Muscle of arm (tissue), 12 donors: ENCODE data around the gene KRT86. TPM values are rescaled to one million over a fixed set of nuclear protein-coding genes. Genes with fewer than 3 reads are reported as not detected.
A peak's percentile ranks its signal among the peaks of the same experiment; 100 is the strongest.
"Not testable (repeated sequence)": the region's sequence is repeated elsewhere in the genome, so short reads cannot be mapped to it uniquely, and the experiment has no call there.

ENCODE experiments used
- DNase-seq: peaks from one replicate; pipeline ENCODE4 v3.0.0-alpha.2; 2013
- polyA plus RNA-seq, 12 donors: library from polyadenylated mRNA; unstranded; fragments of 120-200 nt; gene quantifications; one replicate each; pipeline ENCODE4 v1.2.1, GENCODE V29; 2013; ENCODE audit not compliant: insufficient read length in 12 of 12

The KRT86 gene
- polyA plus RNA-seq, 12 donors: 0.10 to 0.50 (median 0.21) TPM; not detected in 3

DNA sequence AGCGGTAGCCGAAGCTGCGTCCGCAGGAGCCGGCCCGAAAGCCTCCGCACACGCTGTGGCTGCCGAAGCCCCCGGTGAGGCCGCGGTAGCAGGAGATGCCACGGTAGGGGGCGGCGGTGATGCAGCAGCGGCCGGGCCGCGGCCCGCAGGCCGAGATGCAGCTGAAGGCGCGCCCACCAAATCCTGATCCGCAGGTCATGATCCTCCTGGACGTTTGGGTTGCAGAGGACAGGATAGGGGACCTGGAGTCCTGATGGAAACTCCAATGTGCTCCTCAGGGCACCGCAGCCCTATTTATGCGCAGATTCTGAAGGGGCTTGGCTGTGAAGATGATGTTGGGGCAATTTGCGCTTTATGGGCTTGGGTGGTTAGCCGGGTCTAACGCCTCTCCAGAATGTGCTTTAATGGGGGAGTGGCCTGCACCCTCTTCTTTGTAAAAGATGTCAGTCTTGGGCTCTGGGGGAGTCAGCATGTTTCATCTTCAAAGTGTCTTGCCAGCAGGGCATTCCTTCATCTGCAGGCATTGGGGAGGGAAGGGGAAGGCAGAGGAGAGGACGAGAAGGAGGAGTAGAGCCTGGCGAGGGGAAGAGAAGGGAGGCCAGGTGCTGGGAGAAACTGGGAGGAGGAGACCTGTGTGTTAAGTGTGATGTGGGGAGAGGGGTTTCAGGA is 17.0 kb downstream of the KRT86 start, which contains the start of gene KRT81:
TSS of gene KRT81 (minus strand) at position 268 of the 669 bp plus-strand sequence. CDS start at position 199, 69 bp downstream.
- DNase-seq: no peak

GRCh38 chr12:52293926-52294325 is 19.5 kb downstream of the KRT86 start:
- DNase-seq: no peak

DNA sequence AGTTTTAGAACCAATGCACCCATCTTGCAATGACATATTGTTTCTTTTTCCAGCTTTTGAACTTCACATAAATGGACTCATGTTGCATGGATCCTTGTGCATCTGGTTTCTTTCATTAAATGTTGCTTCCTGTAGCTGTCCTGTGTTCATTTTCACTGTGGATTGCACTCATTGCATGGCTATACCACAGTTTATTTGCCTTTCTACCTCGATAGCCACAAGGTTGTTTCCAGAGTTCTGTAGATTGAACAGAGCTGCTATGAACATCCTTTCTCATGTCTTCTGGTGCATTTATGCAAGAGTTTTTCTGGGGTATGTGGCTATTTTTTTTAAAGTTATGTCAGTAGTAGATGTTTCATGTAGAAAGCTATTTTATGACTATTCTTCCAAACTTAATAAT is 20.4 kb downstream of the KRT86 start:
- DNase-seq: no peak

GRCh38 chr12:52295663-52296062 is 21.2 kb downstream of the KRT86 start:
- no peak for DNase-seq

DNA sequence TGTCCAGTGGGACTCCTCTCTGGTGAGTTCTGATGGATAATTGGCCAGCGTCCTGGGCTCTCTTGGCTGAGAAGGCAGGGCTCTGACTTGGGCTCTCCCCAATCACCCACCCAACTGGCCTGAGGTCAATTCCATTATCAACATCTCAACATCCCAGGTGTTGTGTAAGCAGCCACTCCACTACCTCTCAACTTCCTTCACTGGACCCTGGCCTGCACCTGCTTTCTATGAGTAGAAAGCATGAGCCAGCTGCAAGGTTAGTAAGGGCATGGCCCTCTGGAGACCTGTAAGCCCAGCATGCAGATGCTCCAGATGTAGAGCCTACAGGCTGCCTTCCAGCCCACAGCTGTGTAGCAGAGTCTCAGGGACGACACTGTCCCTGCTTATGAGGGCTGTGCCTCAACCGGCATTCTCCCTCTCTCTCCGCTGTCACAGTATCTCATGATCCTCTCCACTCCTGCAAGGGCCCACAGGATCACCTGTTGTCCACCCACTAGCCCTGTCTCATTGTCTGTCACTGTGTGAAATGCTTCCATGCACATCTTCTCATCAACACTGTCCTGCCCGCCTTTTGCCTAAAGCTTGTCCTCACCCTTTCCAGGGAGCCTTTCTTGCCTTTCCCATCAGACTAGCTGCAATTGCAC is 22.2 kb downstream of the KRT86 start:
- DNase-seq: no peak

GRCh38 chr12:52298677-52299190 is 24.3 kb downstream of the KRT86 start:
- DNase-seq: no peak

DNA sequence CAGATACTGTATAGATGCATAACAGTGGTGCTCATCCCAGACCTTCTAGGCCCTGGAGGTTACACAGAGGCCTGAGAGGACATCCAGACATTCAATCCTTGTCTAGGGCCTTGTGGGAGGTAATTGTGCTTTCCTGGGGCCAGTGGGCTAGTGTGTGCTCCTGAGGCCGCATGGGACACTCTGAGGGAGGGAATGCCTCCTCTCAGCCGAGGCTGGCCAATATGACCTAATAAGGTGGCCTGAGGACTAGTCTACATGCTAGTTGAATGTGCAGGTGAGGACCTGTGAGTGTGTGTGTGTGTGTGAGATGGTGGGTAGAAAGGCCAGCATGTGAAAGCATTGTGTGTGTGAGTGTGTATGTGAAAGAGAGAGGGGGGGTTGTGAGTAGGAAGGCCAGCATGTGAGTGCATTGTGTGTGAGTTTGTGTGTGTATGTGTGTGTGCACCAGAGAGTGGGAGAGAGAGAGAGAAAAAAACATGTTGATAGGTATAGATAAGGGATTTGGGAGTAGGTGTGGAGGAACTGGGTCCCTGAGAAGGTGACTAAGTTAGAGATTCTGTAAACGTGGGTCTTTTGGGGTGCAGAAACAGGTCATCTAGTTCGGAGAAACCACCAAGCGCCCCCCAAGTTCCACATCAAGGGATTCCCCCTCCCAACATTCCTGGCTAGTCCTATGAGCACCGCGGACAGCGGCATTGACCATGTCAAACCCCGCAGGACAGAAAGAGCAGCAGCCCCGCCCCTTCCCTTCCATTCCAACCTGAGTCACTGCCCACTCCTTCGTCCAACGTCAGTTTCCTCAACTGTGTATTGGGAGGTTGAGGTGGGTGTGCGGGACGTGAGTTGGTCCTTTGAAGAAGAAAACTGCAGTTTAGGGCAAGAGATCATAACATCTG is 26.6 kb downstream of the KRT86 start:
- no peak for DNase-seq

GRCh38 chr12:52301721-52302120 is 27.3 kb downstream of the KRT86 start:
- DNase-seq: not testable (repeated sequence)

GRCh38 chr12:52302242-52302914 is 27.9 kb downstream of the KRT86 start:
- not testable (repeated sequence) for DNase-seq

- not testable (repeated sequence) for DNase-seq
These were observed 30.5 kb downstream of the KRT86 start for GRCh38 chr12:52304941-52305411.

GRCh38 chr12:52305921-52306705 is 31.7 kb downstream of the KRT86 start:
- DNase-seq: no peak

DNA sequence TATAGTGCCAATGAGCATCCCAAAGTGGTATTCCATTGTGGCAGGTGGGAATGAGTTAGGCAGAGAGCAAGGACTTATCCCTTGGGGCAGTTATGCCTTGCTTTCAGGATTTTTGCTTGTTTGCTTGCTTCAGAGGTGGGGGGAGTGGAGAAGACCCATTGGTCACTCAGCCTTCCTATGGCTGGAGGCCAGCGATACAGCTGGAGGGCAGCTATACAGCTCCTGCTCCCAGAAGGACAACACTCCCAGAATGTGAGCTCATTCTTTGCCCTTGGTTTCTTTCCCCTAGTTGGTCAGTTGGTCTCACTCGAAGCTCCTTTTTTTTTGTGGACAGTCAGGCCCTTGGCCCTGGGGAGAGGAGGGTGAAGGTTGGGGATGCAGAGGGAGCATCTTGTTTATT is 32.3 kb downstream of the KRT86 start:
- DNase-seq: no peak

DNA sequence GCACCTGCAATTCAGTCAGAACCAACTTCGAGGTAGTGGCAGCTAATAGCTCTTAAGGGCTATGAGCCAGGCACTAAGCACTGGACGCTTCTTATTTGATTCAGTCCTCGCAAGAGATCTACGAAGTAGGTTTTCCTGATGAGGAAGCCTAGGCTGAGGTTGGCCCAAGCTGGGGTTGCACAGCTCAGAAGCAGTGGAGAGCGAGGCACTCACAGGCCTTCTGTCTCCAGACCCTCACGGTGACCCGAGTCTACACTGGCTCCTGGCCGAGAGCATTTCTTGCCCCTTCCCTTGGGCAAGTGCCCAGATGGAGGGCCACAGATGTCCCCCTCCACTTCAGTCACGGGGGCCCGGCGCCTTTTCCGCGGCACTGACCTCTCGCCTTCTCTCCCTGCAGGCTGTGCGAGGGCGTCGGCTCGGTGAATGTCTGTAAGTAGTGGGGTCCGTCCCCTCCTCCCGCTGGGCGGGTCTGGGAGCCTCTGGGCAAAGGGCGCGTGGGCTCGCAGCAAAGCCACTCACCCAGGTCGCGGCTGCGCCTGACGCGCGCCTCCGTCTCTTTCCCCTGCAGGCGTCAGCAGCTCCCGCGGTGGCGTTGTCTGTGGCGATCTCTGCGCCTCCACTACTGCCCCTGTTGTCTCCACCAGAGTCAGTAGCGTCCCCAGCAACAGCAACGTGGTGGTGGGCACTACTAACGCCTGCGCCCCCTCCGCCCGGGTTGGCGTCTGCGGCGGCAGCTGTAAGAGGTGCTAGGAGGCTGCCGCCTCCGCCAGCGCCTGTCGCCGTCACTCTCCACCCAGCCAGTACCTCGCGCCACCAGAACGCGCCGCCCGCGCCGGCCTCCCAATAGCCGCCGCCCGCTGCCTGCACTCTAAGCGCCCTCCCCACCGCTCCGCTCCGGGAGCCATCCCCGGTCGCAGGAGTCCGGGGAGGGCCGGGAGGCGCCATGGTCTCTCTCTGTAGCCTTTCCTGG is 33.7 kb downstream of the KRT86 start:
- peak; percentile 49 for DNase-seq

GRCh38 chr12:52308806-52309425 is 34.5 kb downstream of the KRT86 start:
- DNase-seq: no peak

- DNase-seq: no peak
These were observed 36.3 kb downstream of the KRT86 start for GRCh38 chr12:52310622-52311284.

DNA sequence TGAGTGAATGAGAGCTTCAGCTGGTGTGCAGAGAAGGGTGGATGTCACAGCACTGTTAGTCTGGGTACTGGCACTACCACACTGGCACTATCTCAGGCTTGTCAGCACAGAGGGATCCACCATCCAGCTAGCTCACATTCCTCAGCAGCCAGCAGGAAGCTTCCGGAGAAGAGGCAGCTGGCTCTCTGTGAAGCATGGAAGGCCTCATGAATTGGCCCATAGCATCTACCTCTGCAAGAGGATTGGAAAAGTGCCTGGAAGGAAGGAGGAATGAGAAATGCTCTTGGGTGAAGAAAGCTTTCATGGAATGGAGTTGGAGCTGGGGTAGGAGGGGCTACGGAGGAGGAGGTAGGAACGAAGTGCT is 36.8 kb downstream of the KRT86 start:
- DNase-seq: no peak

GRCh38 chr12:52312086-52312485 is 37.6 kb downstream of the KRT86 start:
- no peak for DNase-seq

- no peak for DNase-seq
These were observed 39.0 kb downstream of the KRT86 start for GRCh38 chr12:52313461-52313860.
